Omental fat pad (tissue), 4 donors: Measurements from ENCODE around the gene TRNAU1AP. TPM values are rescaled to one million over a fixed set of nuclear protein-coding genes. Genes with fewer than 3 reads are reported as not detected.
"Not testable (repeated sequence)": the region's sequence is repeated elsewhere in the genome, so short reads cannot be mapped to it uniquely, and the experiment has no call there.

Experiments
- ATAC-seq: fragments of 150-250 bp; one replicate; pipeline ENCODE4 v1.9.1; 2016; ENCODE audit warnings: mild to moderate bottlenecking, moderate library complexity; ENCODE audit not compliant: low FRiP score
- DNase-seq: peaks from one replicate; pipeline ENCODE4 v3.0.0-alpha.2; 2019; ENCODE audit warnings: low spot score
- total RNA-seq, 4 donors: library from RNA; depleted of rRNA; stranded (reverse); fragments of >200 nt; gene quantifications; one replicate each; pipeline ENCODE4 v1.1.0, GENCODE V29; 2016
- TF ChIP-seq, protein P1 (sequence below), 3 donors: fragments of 450-650 bp; IDR thresholded peaks; one replicate each; pipeline ENCODE4 v1.5.1; 2016 to 2017; ENCODE audit warnings: antibody characterized with exemption in 3 of 3, mild to moderate bottlenecking in 3 of 3, moderate library complexity in 2 of 3

The TRNAU1AP gene
- total RNA-seq, 4 donors from 2014 or later = 14.8 to 26.8 (median 21.9) TPM

- no peak for ATAC-seq
Observed at GRCh38 chr1:28526886-28527285, 26.0 kb upstream of the TRNAU1AP start.

GRCh38 chr1:28530456-28530855, 22.4 kb upstream of the TRNAU1AP start:
- TF ChIP-seq, protein P1, sequence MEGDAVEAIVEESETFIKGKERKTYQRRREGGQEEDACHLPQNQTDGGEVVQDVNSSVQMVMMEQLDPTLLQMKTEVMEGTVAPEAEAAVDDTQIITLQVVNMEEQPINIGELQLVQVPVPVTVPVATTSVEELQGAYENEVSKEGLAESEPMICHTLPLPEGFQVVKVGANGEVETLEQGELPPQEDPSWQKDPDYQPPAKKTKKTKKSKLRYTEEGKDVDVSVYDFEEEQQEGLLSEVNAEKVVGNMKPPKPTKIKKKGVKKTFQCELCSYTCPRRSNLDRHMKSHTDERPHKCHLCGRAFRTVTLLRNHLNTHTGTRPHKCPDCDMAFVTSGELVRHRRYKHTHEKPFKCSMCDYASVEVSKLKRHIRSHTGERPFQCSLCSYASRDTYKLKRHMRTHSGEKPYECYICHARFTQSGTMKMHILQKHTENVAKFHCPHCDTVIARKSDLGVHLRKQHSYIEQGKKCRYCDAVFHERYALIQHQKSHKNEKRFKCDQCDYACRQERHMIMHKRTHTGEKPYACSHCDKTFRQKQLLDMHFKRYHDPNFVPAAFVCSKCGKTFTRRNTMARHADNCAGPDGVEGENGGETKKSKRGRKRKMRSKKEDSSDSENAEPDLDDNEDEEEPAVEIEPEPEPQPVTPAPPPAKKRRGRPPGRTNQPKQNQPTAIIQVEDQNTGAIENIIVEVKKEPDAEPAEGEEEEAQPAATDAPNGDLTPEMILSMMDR (IDR thresholded peaks at IDR 0.05) = no peak

More at GRCh38 chr1:28526886-28527285, 26.0 kb upstream of the TRNAU1AP start:
- no peak for DNase-seq
- TF ChIP-seq, protein P1 (IDR thresholded peaks at IDR 0.05) = no peak

GRCh38 chr1:28534671-28535070, 18.2 kb upstream of the TRNAU1AP start:
- ATAC-seq = no peak
- TF ChIP-seq, protein P1 (IDR thresholded peaks at IDR 0.05) = no peak

More at GRCh38 chr1:28530456-28530855, 22.4 kb upstream of the TRNAU1AP start:
- ATAC-seq (no peak), DNase-seq (no peak)

GRCh38 chr1:28535180-28535579, 17.7 kb upstream of the TRNAU1AP start:
- ATAC-seq = no peak
- TF ChIP-seq, protein P1 (IDR thresholded peaks at IDR 0.05) = no peak
- DNase-seq = no peak

More at GRCh38 chr1:28534671-28535070, 18.2 kb upstream of the TRNAU1AP start:
- DNase-seq = no peak

GRCh38 chr1:28537457-28538199, 15.3 kb upstream of the TRNAU1AP start:
- TF ChIP-seq, protein P1 (IDR thresholded peaks at IDR 0.05) = no peak
- ATAC-seq (no peak), DNase-seq (no peak)

GRCh38 chr1:28538286-28538685, 14.6 kb upstream of the TRNAU1AP start:
- no peak for DNase-seq
- no peak for ATAC-seq
- TF ChIP-seq, protein P1 (IDR thresholded peaks at IDR 0.05) = no peak

DNA sequence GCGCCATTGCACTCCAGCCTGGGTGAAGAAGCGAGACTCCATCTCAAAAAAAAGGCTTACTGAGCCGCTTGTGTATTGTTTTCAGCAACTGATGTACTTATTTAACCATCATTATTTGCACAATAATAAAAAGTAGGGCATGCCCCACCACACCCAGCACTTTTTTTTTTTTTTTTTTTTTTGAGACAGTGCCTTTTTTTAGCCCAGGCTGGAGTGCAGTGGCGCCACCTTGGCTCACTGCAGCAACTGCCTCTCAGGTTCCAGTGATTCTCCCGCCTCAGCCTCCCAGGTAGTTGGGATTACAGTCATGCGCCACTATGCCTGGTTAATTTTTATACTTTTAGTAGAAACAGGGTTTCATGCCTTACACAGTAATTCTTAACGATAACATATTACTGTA, 12.2 kb upstream of the TRNAU1AP start:
- TF ChIP-seq, protein P1 (IDR thresholded peaks at IDR 0.05) = no peak
- DNase-seq = no peak
- ATAC-seq = no peak

- not testable (repeated sequence) for DNase-seq, ATAC-seq
Observed at GRCh38 chr1:28541414-28542015, 11.4 kb upstream of the TRNAU1AP start.
